HepG2 (cell line): ENCODE results near the gene ATG2A. TPM values are rescaled to one million over a fixed set of nuclear protein-coding genes. Genes with fewer than 3 reads are reported as not detected.

Source experiments
- ATF3 ChIP-seq: sonication (generic); formaldehyde crosslinking; IDR thresholded peaks from 2 replicates; pipeline ENCODE4 v1.4.0; 2020; ENCODE audit warnings: missing genetic modification reagents
- ATF7-NPFF ChIP-seq: sonication (generic); formaldehyde crosslinking; IDR thresholded peaks from 2 replicates; pipeline ENCODE4 v1.8.1; 2023; ENCODE audit warnings: mild to moderate bottlenecking, low read depth, missing genetic modification reagents, moderate library complexity
- BCL6 ChIP-seq: IDR thresholded peaks from 2 replicates; pipeline ENCODE4 v1.6.1; 2016; ENCODE audit warnings: missing genetic modification reagents, missing compliant biosample characterization
- HNRNPLL ChIP-seq: fragments of 200-400 bp; formaldehyde crosslinking; IDR thresholded peaks from 2 replicates; pipeline ENCODE4 v1.6.1; 2017; ENCODE audit warnings: mild to moderate bottlenecking, low read depth, low read length; ENCODE audit not compliant: poor library complexity, severe bottlenecking
- KAT8 ChIP-seq: IDR thresholded peaks from 2 replicates; pipeline ENCODE4 v1.6.1; 2016; ENCODE audit warnings: missing genetic modification reagents, missing compliant biosample characterization
- KDM4B ChIP-seq: sonication (generic); formaldehyde crosslinking; IDR thresholded peaks from 2 replicates; pipeline ENCODE4 v1.4.0; 2020; ENCODE audit warnings: missing genetic modification reagents
- KMT2B ChIP-seq: IDR thresholded peaks from 2 replicates; pipeline ENCODE4 v1.6.1; 2016; ENCODE audit warnings: missing genetic modification reagents, missing compliant biosample characterization
- NFYB ChIP-seq: sonication (generic); formaldehyde crosslinking; IDR thresholded peaks from 2 replicates; pipeline ENCODE4 v1.4.0; 2020; ENCODE audit warnings: missing genetic modification reagents
- TARDBP ChIP-seq: sonication (generic); formaldehyde crosslinking; IDR thresholded peaks from 2 replicates; pipeline ENCODE4 v1.8.0; 2022; ENCODE audit warnings: mild to moderate bottlenecking, missing genetic modification reagents
- TCF7 ChIP-seq: sonication (generic); IDR thresholded peaks from 2 replicates; pipeline ENCODE4 v1.6.1; 2016; ENCODE audit warnings: antibody characterized with exemption, low read depth
- ZBTB38 ChIP-seq: sonication (generic); formaldehyde crosslinking; IDR thresholded peaks from 2 replicates; pipeline ENCODE4 v1.5.1; 2020; ENCODE audit warnings: mild to moderate bottlenecking, missing genetic modification reagents
- ZNF10 ChIP-seq: sonication (generic); formaldehyde crosslinking; IDR thresholded peaks from 2 replicates; pipeline ENCODE4 v1.4.0; 2020; ENCODE audit warnings: mild to moderate bottlenecking, low read depth, missing genetic modification reagents, borderline replicate concordance
- ZNF136 ChIP-seq: sonication (generic); formaldehyde crosslinking; IDR thresholded peaks from 2 replicates; pipeline ENCODE4 v1.8.1; 2022; ENCODE audit warnings: low read depth, mild to moderate bottlenecking, moderate library complexity, missing genetic modification reagents
- ZNF207 ChIP-seq: fragments of 450-650 bp; IDR thresholded peaks from 2 replicates; pipeline ENCODE4 v1.6.1; 2016; ENCODE audit warnings: antibody characterized with exemption, borderline replicate concordance
- ZNF296 ChIP-seq: sonication (generic); formaldehyde crosslinking; conservative IDR thresholded peaks from 2 replicates; pipeline ENCODE4 v1.5.0; 2020; ENCODE audit warnings: mild to moderate bottlenecking, missing genetic modification reagents
- ZNF605 ChIP-seq: sonication (generic); formaldehyde crosslinking; IDR thresholded peaks from 2 replicates; pipeline ENCODE4 v1.8.0; 2022; ENCODE audit warnings: mild to moderate bottlenecking, missing genetic modification reagents
- ZNF790 ChIP-seq: sonication (generic); formaldehyde crosslinking; IDR thresholded peaks from 2 replicates; pipeline ENCODE4 v1.8.0; 2022; ENCODE audit warnings: missing genetic modification reagents, mild to moderate bottlenecking, borderline replicate concordance
- ZXDC ChIP-seq: sonication (generic); formaldehyde crosslinking; IDR thresholded peaks from 2 replicates; pipeline ENCODE4 v1.5.0; 2020; ENCODE audit warnings: mild to moderate bottlenecking, missing genetic modification reagents
- polyA plus RNA-seq, 8 experiments: library from polyadenylated mRNA; depleted of rRNA in 3 of 8; stranded (reverse) in 7 of 8; unstranded in 1 of 8; fragments of >200 nt; fragmentation: Illumina TruSeq in 4 of 8; extraction: Trizol in 4 of 8; gene quantifications; 2 replicates each; pipeline versions ENCODE4 v1.2.1 to v1.2.3, GENCODE V29; 2011 to 2016; ENCODE audit warnings: low read depth in 4 of 8, missing spikeins in 1 of 8, mixed read lengths in 1 of 8; ENCODE audit not compliant: insufficient read depth in 1 of 8
- total RNA-seq, 5 experiments: library from RNA; depleted of rRNA; stranded (reverse); fragments of >200 nt; fragmentation: Illumina TruSeq; extraction: Trizol; gene quantifications; 2 replicates each; pipeline ENCODE4 v1.2.3, GENCODE V29; 2016; ENCODE audit warnings: low read depth in 1 of 5
- TF ChIP-seq, protein P1 (sequence below): sonication (generic); formaldehyde crosslinking; IDR thresholded peaks from 2 replicates; pipeline ENCODE4 v1.4.0; 2020; ENCODE audit warnings: missing genetic modification reagents
- TF ChIP-seq, protein P2 (sequence below): sonication (generic); IDR thresholded peaks from 2 replicates; pipeline ENCODE4 v1.6.1; 2016; ENCODE audit warnings: low read depth, borderline replicate concordance

The ATG2A gene
- total and polyA plus RNA-seq, 2 of the 13 experiments (the other 11 are each of a cell fraction or from before 2014, with no cell fraction given): 6.7 to 8.0 TPM

- no peak for TF ChIP-seq ZXDC (CRISPR knock-in tag)
- no peak for TF ChIP-seq ATF3 (CRISPR knock-in tag)
- TF ChIP-seq, protein P1, sequence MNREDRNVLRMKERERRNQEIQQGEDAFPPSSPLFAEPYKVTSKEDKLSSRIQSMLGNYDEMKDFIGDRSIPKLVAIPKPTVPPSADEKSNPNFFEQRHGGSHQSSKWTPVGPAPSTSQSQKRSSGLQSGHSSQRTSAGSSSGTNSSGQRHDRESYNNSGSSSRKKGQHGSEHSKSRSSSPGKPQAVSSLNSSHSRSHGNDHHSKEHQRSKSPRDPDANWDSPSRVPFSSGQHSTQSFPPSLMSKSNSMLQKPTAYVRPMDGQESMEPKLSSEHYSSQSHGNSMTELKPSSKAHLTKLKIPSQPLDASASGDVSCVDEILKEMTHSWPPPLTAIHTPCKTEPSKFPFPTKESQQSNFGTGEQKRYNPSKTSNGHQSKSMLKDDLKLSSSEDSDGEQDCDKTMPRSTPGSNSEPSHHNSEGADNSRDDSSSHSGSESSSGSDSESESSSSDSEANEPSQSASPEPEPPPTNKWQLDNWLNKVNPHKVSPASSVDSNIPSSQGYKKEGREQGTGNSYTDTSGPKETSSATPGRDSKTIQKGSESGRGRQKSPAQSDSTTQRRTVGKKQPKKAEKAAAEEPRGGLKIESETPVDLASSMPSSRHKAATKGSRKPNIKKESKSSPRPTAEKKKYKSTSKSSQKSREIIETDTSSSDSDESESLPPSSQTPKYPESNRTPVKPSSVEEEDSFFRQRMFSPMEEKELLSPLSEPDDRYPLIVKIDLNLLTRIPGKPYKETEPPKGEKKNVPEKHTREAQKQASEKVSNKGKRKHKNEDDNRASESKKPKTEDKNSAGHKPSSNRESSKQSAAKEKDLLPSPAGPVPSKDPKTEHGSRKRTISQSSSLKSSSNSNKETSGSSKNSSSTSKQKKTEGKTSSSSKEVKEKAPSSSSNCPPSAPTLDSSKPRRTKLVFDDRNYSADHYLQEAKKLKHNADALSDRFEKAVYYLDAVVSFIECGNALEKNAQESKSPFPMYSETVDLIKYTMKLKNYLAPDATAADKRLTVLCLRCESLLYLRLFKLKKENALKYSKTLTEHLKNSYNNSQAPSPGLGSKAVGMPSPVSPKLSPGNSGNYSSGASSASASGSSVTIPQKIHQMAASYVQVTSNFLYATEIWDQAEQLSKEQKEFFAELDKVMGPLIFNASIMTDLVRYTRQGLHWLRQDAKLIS (CRISPR knock-in tag): no peak
- peak; percentile 33; the same call in 1 of the 2 replicates for TF ChIP-seq TCF7
- no peak; the same call in 1 of the 2 replicates for TF ChIP-seq ZNF296 (CRISPR knock-in tag)
- TF ChIP-seq TARDBP (CRISPR knock-in tag): no peak; the same call in 1 of the 2 replicates
- TF ChIP-seq ZNF10 (CRISPR knock-in tag): no peak
- TF ChIP-seq NFYB (CRISPR knock-in tag): no peak
- peak; percentile 15; the same call in 1 of the 2 replicates for TF ChIP-seq KAT8 (CRISPR knock-in tag)
- TF ChIP-seq ZNF207: no peak
- TF ChIP-seq BCL6 (CRISPR knock-in tag): peak; percentile 56
- peak; percentile 48 for TF ChIP-seq HNRNPLL
- no peak for TF ChIP-seq KMT2B (CRISPR knock-in tag)
- TF ChIP-seq ZNF790: no peak
- TF ChIP-seq ZNF605 (CRISPR knock-in tag): 0 out of 2 replicates have a peak, but pooled peaks have one; percentile 10
- TF ChIP-seq ATF7-NPFF (CRISPR knock-in tag): no peak
- no peak for TF ChIP-seq ZBTB38 (CRISPR knock-in tag)
- TF ChIP-seq, protein P2, sequence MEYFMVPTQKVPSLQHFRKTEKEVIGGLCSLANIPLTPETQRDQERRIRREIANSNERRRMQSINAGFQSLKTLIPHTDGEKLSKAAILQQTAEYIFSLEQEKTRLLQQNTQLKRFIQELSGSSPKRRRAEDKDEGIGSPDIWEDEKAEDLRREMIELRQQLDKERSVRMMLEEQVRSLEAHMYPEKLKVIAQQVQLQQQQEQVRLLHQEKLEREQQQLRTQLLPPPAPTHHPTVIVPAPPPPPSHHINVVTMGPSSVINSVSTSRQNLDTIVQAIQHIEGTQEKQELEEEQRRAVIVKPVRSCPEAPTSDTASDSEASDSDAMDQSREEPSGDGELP: peak; percentile 72
- TF ChIP-seq KDM4B: no peak
- TF ChIP-seq ZNF136 (CRISPR knock-in tag): no peak
These were observed 46.7 kb downstream of the ATG2A start (continued) for GRCh38 chr11:64870176-64870892.
